Activated naive CD4-positive, alpha-beta T cell treated with anti-CD3 and anti-CD28 coated beads, Interleukin-2, amount 10 ng/mL, durations not matched to agents 7 days and 5 days (primary cell): ENCODE data around the gene AIF1.

Source experiments
- CTCF ChIA-PET: fragments of 350-600 bp; sonication (Branson Sonifier 250); formaldehyde crosslinking; loops from one replicate; lab custom pipeline; 2021; ENCODE audit warnings: antibody characterized with exemption; lab: Charles Lee
- DNase-seq: peaks from one replicate; pipeline ENCODE4 v3.0.0-alpha.2; 2020
- H3K27ac Mint-ChIP-seq: one replicate; pipeline ENCODE4 v1.8.0; 2021; ENCODE audit warnings: mild to moderate bottlenecking, moderate library complexity, mixed read lengths
- H3K27me3 Mint-ChIP-seq: one replicate; pipeline ENCODE4 v1.8.0; 2021; ENCODE audit warnings: mild to moderate bottlenecking, mixed read lengths
- H3K36me3 Mint-ChIP-seq: one replicate; pipeline ENCODE4 v1.8.0; 2021; ENCODE audit warnings: mixed read lengths
- H3K4me1 Mint-ChIP-seq: one replicate; pipeline ENCODE4 v1.8.0; 2021; ENCODE audit warnings: mixed read lengths
- H3K4me3 Mint-ChIP-seq: one replicate; pipeline ENCODE4 v1.8.0; 2021; ENCODE audit warnings: mild to moderate bottlenecking, moderate library complexity, mixed read lengths
- H3K9me3 Mint-ChIP-seq: one replicate; pipeline ENCODE4 v1.8.0; 2021; ENCODE audit warnings: mixed read lengths

AIF1 gene

DNA sequence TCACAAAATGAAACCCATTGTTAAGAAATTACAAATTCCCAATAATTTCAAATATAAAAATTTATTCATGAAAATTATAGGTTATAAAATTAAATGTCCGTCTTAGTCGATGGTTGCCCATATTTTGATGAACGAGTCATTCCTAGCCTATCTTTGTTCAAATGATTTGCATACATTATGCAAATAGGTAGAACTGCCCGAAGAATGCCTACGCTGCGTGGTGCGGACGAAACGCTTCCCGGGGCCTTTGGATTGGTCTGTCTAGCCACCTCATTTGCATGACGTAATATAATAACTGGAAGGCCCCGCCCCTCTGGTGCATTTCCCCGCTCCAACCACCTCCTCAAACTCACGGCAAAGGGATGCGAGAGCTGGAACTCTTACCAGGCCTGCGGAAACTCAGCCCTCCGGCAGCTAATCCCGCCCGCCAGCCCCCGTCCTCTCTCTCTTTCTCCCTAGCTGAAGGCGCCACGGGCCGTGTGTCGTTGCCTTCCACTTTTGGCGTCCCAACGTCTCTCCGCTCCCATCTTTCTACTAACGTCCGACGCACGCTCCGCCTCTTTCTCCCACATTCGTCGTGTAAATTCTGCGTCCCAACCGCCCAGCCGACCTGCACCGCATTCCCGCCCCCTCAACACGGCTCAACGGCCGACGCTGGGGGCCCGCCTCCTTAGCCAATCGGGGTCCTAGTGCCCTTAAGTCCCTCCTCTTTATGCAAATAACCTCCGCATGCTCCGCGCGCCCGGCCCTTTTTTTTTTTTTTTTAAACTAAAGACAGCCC, 5.0 kb downstream of the AIF1 start:
- H3K4me3 Mint-ChIP-seq, result peak overlapping the region; percentile 91
- H3K4me1 Mint-ChIP-seq, result peaks cover 58% of the 10 kb centered on the region
- peak overlapping the region; percentile 95 for H3K27ac Mint-ChIP-seq
- H3K27me3 Mint-ChIP-seq, result no peaks in the 10 kb centered on the region
- no peaks in the 10 kb centered on the region for H3K9me3 Mint-ChIP-seq
- peak; percentile 98 for DNase-seq
- CTCF ChIA-PET, result no interaction called here
- peaks cover 41% of the 10 kb centered on the region for H3K36me3 Mint-ChIP-seq

DNA sequence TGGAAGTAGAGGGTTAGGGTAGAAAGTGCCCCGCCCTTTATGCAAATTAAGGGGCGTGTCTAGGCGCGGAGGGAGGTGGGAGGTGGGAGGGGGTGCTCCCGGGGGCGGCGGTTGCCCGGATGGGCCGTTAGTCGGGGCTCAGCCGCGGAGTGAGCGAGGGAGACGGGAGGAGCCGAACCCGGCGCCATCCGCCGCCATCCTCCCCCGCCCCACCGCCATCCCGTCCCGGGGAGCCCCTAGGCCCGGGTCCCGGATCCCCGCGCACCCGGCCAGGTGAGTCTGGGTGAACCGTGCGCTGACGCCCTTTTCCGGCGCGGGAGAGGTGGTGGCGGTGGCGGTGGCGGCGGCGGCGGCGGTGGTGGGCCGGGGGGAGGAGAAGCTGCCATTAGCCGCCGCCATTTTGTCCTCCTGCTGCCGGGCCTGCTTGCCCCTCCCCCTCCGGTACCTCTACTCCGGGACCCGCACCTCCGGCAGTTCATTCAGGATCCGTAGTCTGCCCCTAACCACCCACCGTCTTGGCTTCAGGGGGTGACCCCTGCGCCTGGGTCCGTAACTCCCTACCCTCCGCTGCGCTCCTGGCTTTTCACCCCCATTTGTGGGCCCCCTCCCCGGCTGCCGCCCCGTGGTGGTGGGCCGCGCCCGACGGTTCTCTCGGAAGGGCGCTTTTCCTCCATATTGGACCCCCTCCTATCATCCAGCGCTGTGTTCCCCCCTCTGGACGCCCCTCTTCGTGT, 5.7 kb downstream of the AIF1 start, which contains the start of gene PRRC2A:
TSS of gene PRRC2A (plus strand) at position 130 of the 734 bp plus-strand sequence. CDS start 2,075 bp downstream, outside the sequence.
- no peaks in the 10 kb centered on the region for H3K27me3 Mint-ChIP-seq
- H3K4me1 Mint-ChIP-seq, result peaks cover 50% of the 10 kb centered on the region
- CTCF ChIA-PET, result interaction anchor here (0.8 kb wide), 1 partner anchor 33 kb away, joined by 3 read pairs; no protein-coding TSS in a partner anchor
- peak within 1 kb of the TSS; percentile 91 for H3K4me3 Mint-ChIP-seq
- peak within 1 kb of the TSS; percentile 95 for H3K27ac Mint-ChIP-seq
- no peaks in the 10 kb centered on the region for H3K9me3 Mint-ChIP-seq
- peaks cover 48% of the 10 kb centered on the region for H3K36me3 Mint-ChIP-seq
- peak; percentile 85 for DNase-seq

DNA sequence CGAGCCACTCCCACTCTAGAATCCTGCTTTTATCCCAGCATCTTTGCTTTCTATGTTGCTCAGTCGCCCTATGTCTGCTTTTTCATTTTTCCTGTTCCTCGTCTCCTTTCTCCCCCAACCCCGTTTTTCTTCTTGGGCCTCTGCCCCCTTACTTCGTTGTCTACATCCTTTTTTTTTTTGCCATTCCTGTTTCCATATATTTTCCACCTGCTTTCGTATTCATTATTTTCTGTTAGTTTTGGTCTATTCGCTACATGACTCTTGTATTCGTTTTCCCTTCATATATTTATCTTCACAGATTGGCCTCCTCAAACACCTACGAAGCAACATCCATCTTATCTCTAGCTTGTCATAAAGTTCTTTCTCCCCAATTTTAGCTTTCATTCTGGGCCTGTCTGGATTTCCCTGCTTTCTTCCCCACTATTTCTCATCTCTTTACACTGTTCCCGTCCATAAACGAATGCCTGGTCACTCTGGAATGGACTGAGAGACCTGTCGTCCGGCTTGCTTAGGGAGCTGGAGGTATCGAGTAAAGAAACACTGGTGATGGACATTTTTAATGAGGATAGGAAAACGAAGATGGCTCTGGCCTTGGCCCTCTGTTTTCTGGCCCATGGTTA, 6.4 kb downstream of the AIF1 start:
- no peaks in the 10 kb centered on the region for H3K9me3 Mint-ChIP-seq
- H3K4me3 Mint-ChIP-seq, result peak overlapping the region; percentile 91
- peak overlapping the region; percentile 94 for H3K27ac Mint-ChIP-seq
- DNase-seq, result no peak
- peaks cover 52% of the 10 kb centered on the region for H3K36me3 Mint-ChIP-seq
- CTCF ChIA-PET, result interaction anchor here (0.6 to 1.7 kb wide), 5 partner anchors 30 to 75 kb away, joined by 3 to 6 read pairs (median 3); partner anchors contain the start of gene ATP6V1G2
- H3K27me3 Mint-ChIP-seq, result no peaks in the 10 kb centered on the region
- H3K4me1 Mint-ChIP-seq, result peaks cover 45% of the 10 kb centered on the region

DNA sequence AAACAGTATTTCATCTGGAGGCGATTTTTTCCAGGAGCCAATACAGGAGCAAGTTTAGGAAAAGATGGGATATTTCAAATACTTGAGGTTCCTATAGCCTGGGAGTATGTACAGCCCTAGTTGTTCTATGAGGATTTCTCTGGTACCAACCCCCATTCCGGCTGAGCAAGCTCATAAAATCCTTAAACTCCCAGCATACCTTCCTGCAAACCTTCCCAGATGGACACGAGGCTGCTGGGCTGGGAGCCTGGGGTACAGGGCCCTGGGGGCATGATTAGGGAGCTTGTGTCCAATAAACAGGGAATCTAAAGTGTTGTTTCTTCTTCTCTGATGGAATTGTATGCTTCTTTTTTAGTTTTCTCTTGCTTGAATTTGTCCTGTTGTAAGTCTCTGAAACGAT, 7.0 kb downstream of the AIF1 start:
- Mint-ChIP-seq H3K4me1 (peaks cover 41% of the 10 kb centered on the region), H3K27me3 (no peaks in the 10 kb centered on the region), H3K27ac (peak overlapping the region; percentile 94), H3K4me3 (peak overlapping the region; percentile 91), H3K36me3 (peaks cover 52% of the 10 kb centered on the region), H3K9me3 (no peaks in the 10 kb centered on the region)
- DNase-seq, result no peak
- CTCF ChIA-PET, result interaction anchor here (0.6 to 1.7 kb wide), 4 partner anchors 30 to 75 kb away, joined by 3 to 6 read pairs (median 4); partner anchors contain the start of gene ATP6V1G2

DNA sequence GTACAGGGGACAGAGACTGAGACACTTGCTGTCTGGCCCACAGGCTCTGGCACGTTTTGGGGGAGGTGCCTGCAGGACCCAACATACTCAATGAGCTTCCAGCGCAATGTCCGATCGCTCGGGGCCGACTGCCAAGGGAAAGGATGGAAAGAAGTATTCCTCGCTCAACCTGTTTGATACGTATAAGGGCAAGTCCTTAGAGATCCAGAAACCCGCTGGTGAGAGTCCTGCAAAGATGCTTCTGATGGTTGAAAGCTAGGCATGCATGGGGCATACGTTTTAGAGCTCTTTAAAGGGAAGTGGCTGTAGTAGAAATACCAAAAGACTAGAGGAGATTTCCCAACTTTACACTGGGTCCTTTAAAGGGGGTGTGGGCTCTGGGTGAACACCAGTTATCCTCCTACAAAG, 7.7 kb downstream of the AIF1 start:
- DNase-seq, result no peak
- Mint-ChIP-seq H3K36me3 (peaks cover 58% of the 10 kb centered on the region), H3K4me3 (peak overlapping the region; percentile 91), H3K9me3 (no peaks in the 10 kb centered on the region), H3K4me1 (peaks cover 42% of the 10 kb centered on the region), H3K27ac (peak overlapping the region; percentile 94), H3K27me3 (no peaks in the 10 kb centered on the region)
- CTCF ChIA-PET, result interaction anchor here (0.8 to 1.7 kb wide), 5 partner anchors 24 to 76 kb away, joined by 3 to 6 read pairs (median 4); partner anchors contain the start of gene ATP6V1G2

DNA sequence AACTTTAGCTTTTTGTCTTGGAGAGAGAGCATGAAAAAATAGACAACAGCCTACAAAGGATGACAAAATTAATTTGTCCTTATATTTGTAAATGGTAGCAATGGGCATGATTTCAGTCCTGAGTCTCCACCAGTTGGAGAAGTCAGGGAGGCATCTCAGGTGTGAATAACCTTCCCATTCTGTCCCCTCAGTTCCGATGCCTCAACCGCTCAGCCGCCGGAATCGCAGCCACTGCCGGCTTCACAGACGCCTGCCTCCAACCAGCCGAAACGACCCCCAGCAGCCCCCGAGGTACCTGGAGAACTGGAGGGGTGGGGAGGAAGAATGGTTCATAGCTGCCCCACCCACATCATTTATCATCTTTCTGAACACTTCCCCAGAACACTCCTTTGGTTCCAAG, 9.0 kb downstream of the AIF1 start:
- Mint-ChIP-seq H3K27ac (no peak overlapping the region), H3K27me3 (no peaks in the 10 kb centered on the region), H3K9me3 (no peaks in the 10 kb centered on the region), H3K4me1 (peaks cover 37% of the 10 kb centered on the region), H3K36me3 (peaks cover 71% of the 10 kb centered on the region), H3K4me3 (no peak overlapping the region)
- DNase-seq, result no peak
- CTCF ChIA-PET, result interaction anchor here (0.9 kb wide), 1 partner anchor 26 kb away, joined by 3 read pairs; no protein-coding TSS in a partner anchor

DNA sequence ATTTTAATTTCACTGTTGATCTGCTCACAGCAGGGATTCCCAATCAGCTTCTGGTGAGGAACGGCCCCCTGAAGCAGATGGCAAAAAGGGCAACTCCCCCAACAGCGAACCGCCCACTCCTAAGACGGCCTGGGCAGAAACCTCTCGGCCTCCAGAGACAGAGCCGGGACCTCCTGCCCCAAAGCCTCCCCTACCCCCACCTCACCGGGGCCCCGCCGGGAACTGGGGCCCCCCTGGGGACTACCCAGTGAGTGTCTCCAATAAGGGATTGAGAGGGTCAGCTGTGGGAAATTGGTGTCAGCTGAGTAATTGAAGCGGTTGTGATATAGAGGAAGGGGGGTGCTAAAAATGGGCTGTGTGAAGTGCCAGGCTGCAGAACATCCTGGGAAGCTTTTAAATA, 11.9 kb downstream of the AIF1 start:
- no peak overlapping the region for H3K4me3 Mint-ChIP-seq
- H3K27me3 Mint-ChIP-seq, result no peaks in the 10 kb centered on the region
- CTCF ChIA-PET, result interaction anchor here (0.6 to 1.2 kb wide), 4 partner anchors 9 to 86 kb away, joined by 3 read pairs; partner anchors contain the start of gene NCR3
- no peak overlapping the region for H3K27ac Mint-ChIP-seq
- no peak for DNase-seq
- H3K9me3 Mint-ChIP-seq, result no peaks in the 10 kb centered on the region
- H3K4me1 Mint-ChIP-seq, result peaks cover 23% of the 10 kb centered on the region
- peaks cover 82% of the 10 kb centered on the region for H3K36me3 Mint-ChIP-seq

DNA sequence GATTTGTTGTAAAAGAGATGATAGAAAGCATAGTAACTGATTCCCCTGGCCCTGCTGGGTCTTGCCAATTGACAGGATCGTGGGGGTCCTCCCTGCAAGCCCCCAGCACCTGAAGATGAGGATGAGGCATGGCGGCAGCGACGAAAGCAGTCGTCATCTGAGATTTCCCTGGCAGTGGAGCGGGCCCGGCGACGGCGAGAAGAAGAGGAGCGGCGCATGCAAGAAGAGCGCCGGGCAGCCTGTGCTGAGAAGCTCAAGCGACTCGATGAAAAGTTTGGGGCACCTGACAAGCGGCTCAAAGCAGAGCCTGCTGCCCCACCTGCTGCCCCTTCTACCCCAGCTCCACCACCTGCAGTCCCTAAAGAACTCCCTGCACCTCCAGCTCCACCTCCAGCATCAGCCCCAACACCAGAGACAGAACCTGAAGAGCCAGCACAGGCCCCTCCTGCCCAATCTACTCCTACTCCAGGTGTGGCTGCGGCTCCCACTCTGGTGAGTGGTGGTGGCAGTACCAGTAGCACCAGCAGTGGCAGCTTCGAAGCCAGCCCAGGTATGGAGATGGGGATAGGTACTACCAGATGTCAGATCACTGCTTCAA, 12.8 kb downstream of the AIF1 start:
- Mint-ChIP-seq H3K36me3 (peaks cover 79% of the 10 kb centered on the region), H3K9me3 (no peaks in the 10 kb centered on the region), H3K4me3 (no peak overlapping the region), H3K4me1 (peaks cover 14% of the 10 kb centered on the region), H3K27me3 (no peaks in the 10 kb centered on the region), H3K27ac (no peak overlapping the region)
- CTCF ChIA-PET, result interaction anchor here (0.8 kb wide), 1 partner anchor 87 kb away, joined by 3 read pairs; no protein-coding TSS in a partner anchor
- DNase-seq, result no peak

DNA sequence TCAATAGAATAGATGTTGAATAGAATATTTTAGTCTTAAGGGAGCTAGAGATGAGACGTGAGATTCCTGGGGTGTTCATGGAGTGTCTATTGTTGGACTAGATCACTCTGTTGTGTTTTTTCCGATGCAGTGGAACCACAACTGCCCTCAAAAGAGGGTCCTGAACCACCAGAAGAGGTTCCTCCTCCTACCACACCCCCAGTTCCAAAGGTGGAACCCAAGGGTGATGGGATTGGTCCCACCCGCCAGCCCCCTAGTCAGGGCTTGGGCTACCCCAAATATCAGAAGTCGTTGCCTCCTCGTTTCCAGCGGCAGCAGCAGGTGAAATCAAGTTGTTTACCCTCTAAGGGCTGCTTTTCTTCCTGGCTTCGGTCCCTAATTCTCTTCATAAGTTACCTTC, 14.0 kb downstream of the AIF1 start:
- H3K4me1 Mint-ChIP-seq, result peaks cover 8% of the 10 kb centered on the region
- CTCF ChIA-PET, result interaction anchor here (1.3 kb wide), 1 partner anchor 11 kb away, joined by 3 read pairs; no protein-coding TSS in a partner anchor

DNA sequence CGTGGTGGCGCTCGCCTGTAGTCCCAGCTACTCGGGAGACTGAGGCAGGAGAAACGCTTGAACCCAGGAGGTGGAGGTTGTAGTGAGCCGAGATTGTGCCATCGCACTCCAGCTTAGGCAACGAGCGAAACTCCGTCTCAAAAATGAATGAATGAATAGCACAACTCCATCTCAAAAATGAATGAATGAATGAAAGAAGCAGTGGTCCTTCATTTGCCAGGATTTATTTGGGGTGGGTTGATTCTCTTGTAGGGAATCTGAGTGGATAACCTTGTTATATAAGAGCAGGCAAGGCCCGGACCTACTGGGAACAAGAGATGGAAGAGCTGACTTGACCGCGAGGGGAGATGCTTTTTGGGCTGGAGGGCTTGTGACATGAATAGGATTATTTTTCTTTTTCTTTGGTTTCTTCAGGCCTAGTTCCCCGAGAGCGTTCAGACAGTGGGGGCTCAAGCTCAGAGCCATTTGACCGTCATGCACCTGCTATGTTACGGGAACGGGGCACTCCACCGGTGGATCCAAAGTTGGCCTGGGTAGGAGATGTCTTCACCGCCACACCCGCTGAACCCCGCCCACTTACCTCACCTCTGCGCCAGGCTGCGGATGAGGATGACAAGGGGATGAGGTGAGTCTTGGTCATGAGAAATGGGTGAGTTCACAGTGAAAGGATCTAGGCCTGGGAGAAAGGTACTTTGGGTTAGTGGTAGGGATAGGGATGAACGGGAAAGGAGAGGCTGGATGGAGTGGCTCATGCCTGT, 15.3 kb downstream of the AIF1 start:
- CTCF ChIA-PET, result interaction anchor here (1.3 kb wide), 1 partner anchor 10 kb away, joined by 3 read pairs; no protein-coding TSS in a partner anchor
- no peak for DNase-seq
- H3K9me3 Mint-ChIP-seq, result no peaks in the 10 kb centered on the region
- H3K27ac Mint-ChIP-seq, result no peak overlapping the region
- H3K36me3 Mint-ChIP-seq, result peaks cover 80% of the 10 kb centered on the region
- no peaks in the 10 kb centered on the region for H3K27me3 Mint-ChIP-seq
- no peak overlapping the region for H3K4me3 Mint-ChIP-seq
- H3K4me1 Mint-ChIP-seq, result peaks cover 5% of the 10 kb centered on the region

More for the DNA sequence above, 14.0 kb downstream of the AIF1 start:
- Mint-ChIP-seq H3K4me3 (no peak overlapping the region), H3K9me3 (no peaks in the 10 kb centered on the region), H3K36me3 (peaks cover 80% of the 10 kb centered on the region), H3K27ac (no peak overlapping the region), H3K27me3 (no peaks in the 10 kb centered on the region)
- no peak for DNase-seq

DNA sequence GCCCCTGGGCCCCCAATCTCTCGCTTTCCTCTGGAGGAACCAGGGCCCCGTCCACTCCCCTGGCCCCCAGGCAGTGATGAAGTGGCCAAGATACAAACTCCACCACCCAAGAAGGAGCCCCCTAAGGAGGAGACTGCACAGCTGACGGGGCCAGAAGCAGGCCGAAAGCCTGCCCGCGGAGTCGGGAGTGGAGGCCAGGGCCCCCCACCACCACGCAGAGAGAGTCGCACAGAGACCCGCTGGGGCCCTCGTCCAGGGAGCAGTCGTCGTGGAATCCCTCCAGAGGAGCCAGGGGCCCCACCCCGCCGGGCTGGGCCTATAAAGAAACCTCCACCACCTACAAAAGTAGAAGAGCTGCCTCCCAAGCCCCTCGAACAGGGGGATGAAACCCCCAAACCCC, 16.2 kb downstream of the AIF1 start:
- H3K27me3 Mint-ChIP-seq, result no peaks in the 10 kb centered on the region
- DNase-seq, result no peak
- H3K4me3 Mint-ChIP-seq, result no peak overlapping the region
- peaks cover 5% of the 10 kb centered on the region for H3K4me1 Mint-ChIP-seq
- CTCF ChIA-PET, result no interaction called here
- H3K36me3 Mint-ChIP-seq, result peaks cover 75% of the 10 kb centered on the region
- H3K9me3 Mint-ChIP-seq, result no peaks in the 10 kb centered on the region
- H3K27ac Mint-ChIP-seq, result no peak overlapping the region

DNA sequence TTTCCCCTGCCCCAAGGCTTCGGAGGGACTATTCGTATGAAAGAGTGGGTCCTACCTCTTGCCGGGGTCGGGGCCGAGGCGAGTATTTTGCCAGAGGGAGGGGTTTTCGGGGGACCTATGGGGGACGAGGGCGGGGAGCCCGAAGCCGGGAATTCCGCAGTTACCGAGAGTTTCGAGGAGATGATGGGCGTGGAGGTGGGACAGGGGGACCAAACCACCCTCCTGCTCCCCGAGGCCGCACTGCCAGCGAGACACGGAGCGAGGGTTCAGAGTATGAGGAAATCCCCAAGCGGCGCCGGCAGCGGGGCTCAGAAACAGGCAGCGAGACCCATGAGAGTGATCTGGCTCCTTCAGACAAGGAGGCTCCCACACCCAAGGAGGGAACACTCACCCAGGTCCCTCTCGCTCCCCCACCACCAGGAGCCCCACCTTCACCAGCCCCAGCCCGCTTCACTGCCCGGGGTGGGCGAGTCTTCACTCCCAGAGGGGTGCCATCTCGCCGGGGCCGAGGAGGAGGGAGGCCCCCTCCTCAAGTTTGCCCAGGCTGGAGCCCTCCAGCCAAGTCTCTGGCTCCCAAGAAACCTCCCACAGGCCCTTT, 16.7 kb downstream of the AIF1 start:
- Mint-ChIP-seq H3K27ac (peak overlapping the region; percentile 71), H3K36me3 (peaks cover 74% of the 10 kb centered on the region), H3K4me1 (peaks cover 2% of the 10 kb centered on the region), H3K4me3 (no peak overlapping the region), H3K9me3 (no peaks in the 10 kb centered on the region), H3K27me3 (no peaks in the 10 kb centered on the region)
- no peak for DNase-seq
- CTCF ChIA-PET, result no interaction called here
